ENCODE measurements around the gene RSPO3.
A peak's percentile ranks its signal among the peaks of the same experiment; 100 is the strongest.
"Not testable (repeated sequence)": the region's sequence is repeated elsewhere in the genome, so short reads cannot be mapped to it uniquely, and the experiment has no call there.

Gene RSPO3

GRCh38 chr6:127118298-127119101 is at the start of gene RSPO3:
RSPO3 (plus strand) TSS chr6:127118671; CDS start chr6:127119193, 522 bp downstream.
- peak in 2 of 14 donors; percentile 21 to 56 for DNase-seq

GRCh38 chr6:127069659-127070279 is 48.7 kb upstream of the RSPO3 start:
- DNase-seq = no peak

- no peak for DNase-seq
These were observed 45.2 kb upstream of the RSPO3 start for GRCh38 chr6:127073222-127073621.

- DNase-seq = no peak
These were observed 42.0 kb upstream of the RSPO3 start for GRCh38 chr6:127076466-127076865.

GRCh38 chr6:127077886-127078285 is 40.6 kb upstream of the RSPO3 start:
- no peak for DNase-seq

- DNase-seq = no peak
These were observed 39.8 kb upstream of the RSPO3 start for GRCh38 chr6:127078669-127079068.

GRCh38 chr6:127079681-127080080 is 38.8 kb upstream of the RSPO3 start:
- no peak for DNase-seq

GRCh38 chr6:127080081-127080480 is 38.4 kb upstream of the RSPO3 start:
- DNase-seq = no peak

GRCh38 chr6:127083231-127083962 is 35.1 kb upstream of the RSPO3 start:
- no peak for DNase-seq

GRCh38 chr6:127083963-127084310 is 34.5 kb upstream of the RSPO3 start:
- no peak for DNase-seq

- no peak for DNase-seq
These were observed 33.3 kb upstream of the RSPO3 start for GRCh38 chr6:127085181-127085580.

GRCh38 chr6:127090051-127090450 is 28.4 kb upstream of the RSPO3 start:
- DNase-seq = no peak

- no peak for DNase-seq
These were observed 26.0 kb upstream of the RSPO3 start for GRCh38 chr6:127092466-127092865.

- DNase-seq = no peak
These were observed 23.7 kb upstream of the RSPO3 start for GRCh38 chr6:127094791-127095190.

GRCh38 chr6:127096167-127096566 is 22.3 kb upstream of the RSPO3 start:
- DNase-seq = peak in 1 of 14 donors; percentile 40

- DNase-seq = not testable (repeated sequence)
These were observed 21.0 kb upstream of the RSPO3 start for GRCh38 chr6:127097442-127097841.

GRCh38 chr6:127100510-127101140 is 17.8 kb upstream of the RSPO3 start:
- DNase-seq = no peak

- DNase-seq = no peak
These were observed 16.2 kb upstream of the RSPO3 start for GRCh38 chr6:127102299-127102698.

- DNase-seq = no peak
These were observed 15.6 kb upstream of the RSPO3 start for GRCh38 chr6:127102859-127103258.

- DNase-seq = no peak
These were observed 15.0 kb upstream of the RSPO3 start for GRCh38 chr6:127103482-127103881.

GRCh38 chr6:127107916-127108315 is 10.6 kb upstream of the RSPO3 start:
- no peak for DNase-seq

GRCh38 chr6:127110712-127111111 is 7.8 kb upstream of the RSPO3 start:
- no peak for DNase-seq

GRCh38 chr6:127111526-127111925 is 6.9 kb upstream of the RSPO3 start:
- no peak for DNase-seq
